HCT116 (cell line): ENCODE measurements around the gene ARID5A. TPM values are rescaled to one million over a fixed set of nuclear protein-coding genes. Genes with fewer than 3 reads are reported as not detected.

Source experiments
- ATAC-seq: fragments of 200-7000 bp; cut with Tn5 transposase; 2 replicates; pipeline ENCODE4 v1.9.1; 2020; ENCODE audit warnings: mild to moderate bottlenecking, moderate library complexity
- BruUV-seq: library from RNA; stranded (reverse); fragments of 400-500 nt; replicated peaks from 2 replicates; lab custom pipeline; 2021; lab: Mats Ljungman, UMichigan
- CTCF ChIA-PET: fragments of 300-600 bp; sonication (Branson Sonifier 250); formaldehyde crosslinking; loops from one replicate; lab custom pipeline; 2021; ENCODE audit warnings: antibody characterized with exemption; lab: Charles Lee
- POLR2A ChIA-PET: fragments of 300-600, 350-600 bp; sonication (Branson Sonifier 250); formaldehyde crosslinking; loops from one replicate; lab custom pipeline; 2021; ENCODE audit warnings: antibody characterized with exemption; lab: Charles Lee
- RAD21 ChIA-PET, 2 experiments: fragments of 300-600 bp; sonication (Branson Sonifier 250); formaldehyde crosslinking; loops; one replicate each; lab custom pipeline; 2023; ENCODE audit warnings: low total read pairs in 2 of 2; ENCODE audit not compliant: uncharacterized antibody in 2 of 2, unreplicated experiment in 2 of 2, low non-redundant PET in 1 of 2; lab: Charles Lee
- DNase-seq: peaks from one replicate; pipeline ENCODE4 v3.0.0-alpha.2; 2010; ENCODE audit warnings: low read depth, low spot score
- H2AFZ ChIP-seq: fragments of 200-600 bp; shearing (Covaris generic), sonication (generic); 2 replicates; pipeline ENCODE4 v1.6.1; 2017; ENCODE audit warnings: low read depth, mixed run types, mixed read lengths, antibody characterized with exemption, low read length; ENCODE audit not compliant: poor library complexity, severe bottlenecking
- H3K27ac ChIP-seq: 2 replicates; pipeline ENCODE4 v1.5.1; 2012; ENCODE audit warnings: low read depth, low read length
- H3K27me3 ChIP-seq: fragments of 200-600 bp; sonication (generic); 2 replicates; pipeline ENCODE4 v1.6.1; 2016; ENCODE audit warnings: mixed run types, low read length, mixed read lengths; ENCODE audit not compliant: insufficient read depth
- H3K36me3 ChIP-seq, 2 experiments: fragments of 200-500 bp in 1 of 2; fragments of 200-600 bp in 1 of 2; sonication (Bioruptor generic) in 1 of 2; sonication (generic) in 1 of 2; 2 replicates each; pipeline versions ENCODE4 v1.5.1 to v1.6.1; 2014 to 2016; ENCODE audit warnings: low read length in 2 of 2, inconsistent platforms in 1 of 2, mixed read lengths in 1 of 2, mixed run types in 1 of 2; ENCODE audit not compliant: insufficient read depth in 2 of 2, control insufficient read depth in 1 of 2
- H3K4me1 ChIP-seq, 2 experiments: fragments of 200-600 bp in 1 of 2; sonication (generic) in 1 of 2; 2 replicates each; pipeline versions ENCODE4 v1.5.1 to v1.6.1; 2012 to 2017; ENCODE audit warnings: low read length in 2 of 2, inconsistent platforms in 1 of 2, mild to moderate bottlenecking in 1 of 2, mixed read lengths in 1 of 2, mixed run types in 1 of 2, moderate library complexity in 1 of 2; ENCODE audit not compliant: insufficient read depth in 2 of 2, control insufficient read depth in 1 of 2
- H3K4me2 ChIP-seq: fragments of 200-600 bp; sonication (generic); 2 replicates; pipeline ENCODE4 v1.6.1; 2017; ENCODE audit warnings: mixed run types, low read length, mixed read lengths
- H3K4me3 ChIP-seq, 2 experiments: fragments of 200-600 bp in 1 of 2; sonication (generic) in 1 of 2; replicated peaks in 1 of 2; 2 replicates each; pipeline ENCODE4 v1.5.1; 2011 to 2016; ENCODE audit warnings: low read length in 2 of 2, control low read depth in 1 of 2, low read depth in 1 of 2, mild to moderate bottlenecking in 1 of 2, mixed read lengths in 1 of 2, mixed run types in 1 of 2
- H3K79me2 ChIP-seq: fragments of 200-600 bp; sonication (generic); 2 replicates; pipeline ENCODE4 v1.6.1; 2017; ENCODE audit warnings: mild to moderate bottlenecking, mixed run types, low read length, moderate library complexity, mixed read lengths; ENCODE audit not compliant: insufficient read depth
- H3K9ac ChIP-seq: fragments of 200-600 bp; sonication (generic); 2 replicates; pipeline ENCODE4 v1.6.1; 2016; ENCODE audit warnings: low read length, mixed read lengths
- H3K9me2 ChIP-seq: fragments of 200-600 bp; sonication (generic), shearing (Covaris generic); 2 replicates; pipeline ENCODE4 v1.6.1; 2017; ENCODE audit warnings: mixed run types, mild to moderate bottlenecking, moderate library complexity; ENCODE audit not compliant: insufficient read depth
- H3K9me3 ChIP-seq, 2 experiments: fragments of 200-500 bp in 1 of 2; fragments of 200-600 bp in 1 of 2; sonication (Bioruptor generic) in 1 of 2; sonication (generic) in 1 of 2; 2 replicates each; pipeline ENCODE4 v1.6.1; 2014 to 2017; ENCODE audit warnings: low read length in 2 of 2, mixed read lengths in 2 of 2, inconsistent platforms in 1 of 2, low read depth in 1 of 2, mild to moderate bottlenecking in 1 of 2, mixed run types in 1 of 2, moderate library complexity in 1 of 2; ENCODE audit not compliant: control insufficient read depth in 1 of 2, insufficient read depth in 1 of 2
- H4K20me1 ChIP-seq: fragments of 200-600 bp; sonication (generic), shearing (Covaris generic); 2 replicates; pipeline ENCODE4 v1.6.1; 2017; ENCODE audit warnings: mixed run types, mild to moderate bottlenecking, moderate library complexity; ENCODE audit not compliant: insufficient read depth
- CBX3 ChIP-seq: IDR thresholded peaks from 2 replicates; pipeline ENCODE4 v1.6.1; 2012; ENCODE audit warnings: low read depth
- CEBPB ChIP-seq: IDR thresholded peaks from 2 replicates; pipeline ENCODE4 v1.6.1; 2012; ENCODE audit warnings: low read depth
- EGR1 ChIP-seq: IDR thresholded peaks from 2 replicates; pipeline ENCODE4 v1.6.1; 2012; ENCODE audit warnings: low read depth
- ELF1 ChIP-seq: IDR thresholded peaks from 2 replicates; pipeline ENCODE4 v1.6.1; 2012; ENCODE audit warnings: low read depth, borderline replicate concordance
- EZH2 ChIP-seq: fragments of 200-600 bp; sonication (generic); IDR thresholded peaks from 2 replicates; pipeline ENCODE4 v1.6.1; 2017; ENCODE audit warnings: antibody characterized with exemption, mixed run types
- EZH2phosphoT487 ChIP-seq: fragments of 200-600 bp; IDR thresholded peaks from 2 replicates; pipeline ENCODE4 v1.6.1; 2018; ENCODE audit warnings: antibody characterized with exemption, borderline replicate concordance
- FOSL1 ChIP-seq: IDR thresholded peaks from 2 replicates; pipeline ENCODE4 v1.6.1; 2012; ENCODE audit warnings: low read depth
- JUND ChIP-seq: IDR thresholded peaks from 2 replicates; pipeline ENCODE4 v1.6.1; 2012
- MAX ChIP-seq: IDR thresholded peaks from 2 replicates; pipeline ENCODE4 v1.6.1; 2012
- POLR2A ChIP-seq: IDR thresholded peaks from 2 replicates; pipeline ENCODE4 v1.7.0; 2011; ENCODE audit warnings: borderline replicate concordance; ENCODE audit not compliant: insufficient read depth, insufficient read length; ENCODE audit errors: extremely low read depth
- POLR2AphosphoS5 ChIP-seq: IDR thresholded peaks from 2 replicates; pipeline ENCODE4 v1.6.1; 2011; ENCODE audit warnings: mild to moderate bottlenecking, low read depth, low read length, moderate library complexity
- RAD21 ChIP-seq: IDR thresholded peaks from 2 replicates; pipeline ENCODE4 v1.6.1; 2012; ENCODE audit warnings: low read depth, mild to moderate bottlenecking
- SIN3A ChIP-seq: IDR thresholded peaks from 2 replicates; pipeline ENCODE4 v1.6.1; 2012; ENCODE audit warnings: low read depth
- SP1 ChIP-seq: IDR thresholded peaks from 2 replicates; pipeline ENCODE4 v1.6.1; 2012; ENCODE audit warnings: low read depth
- SRF ChIP-seq: IDR thresholded peaks from 2 replicates; pipeline ENCODE4 v1.6.1; 2012; ENCODE audit warnings: low read depth
- TCF7L2 ChIP-seq: IDR thresholded peaks from 2 replicates; pipeline ENCODE4 v1.7.0; 2011; ENCODE audit warnings: borderline replicate concordance, inconsistent platforms; ENCODE audit not compliant: insufficient read depth, insufficient read length; ENCODE audit errors: extremely low read depth
- YY1 ChIP-seq: IDR thresholded peaks from 2 replicates; pipeline ENCODE4 v1.6.1; 2011; ENCODE audit warnings: low read length, low read depth, moderate library complexity, mild to moderate bottlenecking; ENCODE audit not compliant: insufficient replicate concordance; ENCODE audit errors: extremely low read depth
- ZBTB33 ChIP-seq: IDR thresholded peaks from 2 replicates; pipeline ENCODE4 v1.6.1; 2011; ENCODE audit warnings: mild to moderate bottlenecking, low read length, moderate library complexity; ENCODE audit not compliant: insufficient replicate concordance; ENCODE audit errors: extremely low read depth
- ZFX ChIP-seq: fragments of 450-650 bp; IDR thresholded peaks from 2 replicates; pipeline ENCODE4 v1.6.1; 2017
- ZNF274 ChIP-seq: fragments of 200-500 bp; sonication (Bioruptor generic); IDR thresholded peaks from 2 replicates; pipeline ENCODE4 v1.6.1; 2014; ENCODE audit warnings: mild to moderate bottlenecking, low read depth, low read length, inconsistent platforms
- intact Hi-C: fragments of 100-400 bp; cut with micrococcal nuclease; formaldehyde crosslinking; loops from 2 replicates; pipeline ENCODE4 v1.10.0; 2022
- total RNA-seq: library from RNA; stranded (reverse); gene quantifications from one replicate; pipeline ENCODE4 v1.2.1, GENCODE V29; 2021; ENCODE audit not compliant: unreplicated experiment
- TF ChIP-seq, protein P1 (sequence below), 3 experiments: fragments of 200-600 bp in 1 of 3; sonication (generic) in 1 of 3; IDR thresholded peaks in 2 of 3; conservative IDR thresholded peaks in 1 of 3; 2 replicates each; pipeline ENCODE4 v1.5.1; 2012 to 2017; ENCODE audit warnings: low read depth in 2 of 3, low read length in 2 of 3, antibody characterized with exemption in 1 of 3, borderline replicate concordance in 1 of 3, control low read depth in 1 of 3, mild to moderate bottlenecking in 1 of 3, mixed read lengths in 1 of 3, mixed run types in 1 of 3, moderate library complexity in 1 of 3; ENCODE audit not compliant: insufficient read depth in 1 of 3
- TF ChIP-seq, protein P2 (sequence below): IDR thresholded peaks from 2 replicates; pipeline ENCODE4 v1.6.1; 2012

The ARID5A gene
- total RNA-seq, 1 experiment from 2014 or later = 8.2 TPM

- ChIA-PET RAD21 (interaction anchor here (0.6 to 1.2 kb wide), 2 partner anchors 16 to 84 kb away, joined by 3 to 6 read pairs; no protein-coding TSS in a partner anchor), POLR2A (interaction anchor here (0.7 to 0.9 kb wide), 2 partner anchors 158 to 168 kb away, joined by 3 read pairs; partner anchors contain the start of genes ITPRIPL1 and NCAPH), CTCF (interaction anchor here (1.6 to 1.7 kb wide), 2 partner anchors 16 to 84 kb away, joined by 5 to 8 read pairs; no protein-coding TSS in a partner anchor)
- Histone ChIP-seq H3K9me2 (no peaks in the 10 kb centered on the region), H3K9me3 (no peaks in the 10 kb centered on the region; a peak in 1 of 4 replicates), H3K36me3 (no peaks in the 10 kb centered on the region), H3K27me3 (no peaks in the 10 kb centered on the region), H3K9ac (peak overlapping the region; percentile 20), H3K4me3 (peak overlapping the region in 1 of 2 experiments; percentile 12; a peak in 1 of 4 replicates), H3K4me2 (peak overlapping the region; percentile 69), H3K4me1 (peaks cover 16 to 22% of the 10 kb centered on the region in 2 experiments), H4K20me1 (no peaks in the 10 kb centered on the region), H3K79me2 (no peaks in the 10 kb centered on the region), H2AFZ (peak overlapping the region; percentile 58), H3K27ac (no peak overlapping the region)
- BruUV-seq = no TSS peak
- peak; percentile 82 for DNase-seq
- peak; percentile 99 for ATAC-seq
- intact Hi-C loops = loop anchor here (5.0 kb wide), 1 partner anchor 86 kb away; no protein-coding TSS in a partner anchor
- no peak for TF ChIP-seq POLR2A
- TF ChIP-seq ELF1 = no peak
- peak; percentile 87 for TF ChIP-seq CBX3
- TF ChIP-seq POLR2AphosphoS5 = peak; percentile 66; the same call in 1 of the 2 replicates
- no peak for TF ChIP-seq EZH2
- TF ChIP-seq MAX = no peak; the same call in 1 of the 2 replicates
- 0 out of 2 replicates have a peak, but pooled peaks have one; percentile 49 for TF ChIP-seq SRF
- TF ChIP-seq ZBTB33 = no peak
- TF ChIP-seq CEBPB = peak; percentile 85
- peak; percentile 23; the same call in 1 of the 2 replicates for TF ChIP-seq RAD21
- peak; percentile 16 for TF ChIP-seq TCF7L2
- no peak for TF ChIP-seq ZFX
- TF ChIP-seq EZH2phosphoT487 = no peak
- TF ChIP-seq YY1 = no peak
- TF ChIP-seq, protein P1, sequence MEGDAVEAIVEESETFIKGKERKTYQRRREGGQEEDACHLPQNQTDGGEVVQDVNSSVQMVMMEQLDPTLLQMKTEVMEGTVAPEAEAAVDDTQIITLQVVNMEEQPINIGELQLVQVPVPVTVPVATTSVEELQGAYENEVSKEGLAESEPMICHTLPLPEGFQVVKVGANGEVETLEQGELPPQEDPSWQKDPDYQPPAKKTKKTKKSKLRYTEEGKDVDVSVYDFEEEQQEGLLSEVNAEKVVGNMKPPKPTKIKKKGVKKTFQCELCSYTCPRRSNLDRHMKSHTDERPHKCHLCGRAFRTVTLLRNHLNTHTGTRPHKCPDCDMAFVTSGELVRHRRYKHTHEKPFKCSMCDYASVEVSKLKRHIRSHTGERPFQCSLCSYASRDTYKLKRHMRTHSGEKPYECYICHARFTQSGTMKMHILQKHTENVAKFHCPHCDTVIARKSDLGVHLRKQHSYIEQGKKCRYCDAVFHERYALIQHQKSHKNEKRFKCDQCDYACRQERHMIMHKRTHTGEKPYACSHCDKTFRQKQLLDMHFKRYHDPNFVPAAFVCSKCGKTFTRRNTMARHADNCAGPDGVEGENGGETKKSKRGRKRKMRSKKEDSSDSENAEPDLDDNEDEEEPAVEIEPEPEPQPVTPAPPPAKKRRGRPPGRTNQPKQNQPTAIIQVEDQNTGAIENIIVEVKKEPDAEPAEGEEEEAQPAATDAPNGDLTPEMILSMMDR (IDR thresholded peaks at IDR 0.05 in 2 of 3, conservative IDR thresholded peaks at IDR 0.05 in 1 of 3; ENCODE audit: borderline replicate concordance in 1 of 3, insufficient read depth in 1 of 3, low read depth in 2 of 3, low read length in 2 of 3) = no peak
- TF ChIP-seq, protein P2, sequence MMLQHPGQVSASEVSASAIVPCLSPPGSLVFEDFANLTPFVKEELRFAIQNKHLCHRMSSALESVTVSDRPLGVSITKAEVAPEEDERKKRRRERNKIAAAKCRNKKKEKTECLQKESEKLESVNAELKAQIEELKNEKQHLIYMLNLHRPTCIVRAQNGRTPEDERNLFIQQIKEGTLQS = no peak
- TF ChIP-seq SP1 = peak; percentile 87
- TF ChIP-seq JUND = peak; percentile 83
- no peak for TF ChIP-seq ZNF274
- no peak for TF ChIP-seq EGR1
- TF ChIP-seq SIN3A = peak; percentile 67; the same call in 1 of the 2 replicates
- TF ChIP-seq FOSL1 = peak; percentile 75
Observed at GRCh38 chr2:96493072-96493471, 43.5 kb upstream of the ARID5A start.
